ENCODE results near the gene ZBTB7B.
A peak's percentile ranks its signal among the peaks of the same experiment; 100 is the strongest.

Gene ZBTB7B

DNA sequence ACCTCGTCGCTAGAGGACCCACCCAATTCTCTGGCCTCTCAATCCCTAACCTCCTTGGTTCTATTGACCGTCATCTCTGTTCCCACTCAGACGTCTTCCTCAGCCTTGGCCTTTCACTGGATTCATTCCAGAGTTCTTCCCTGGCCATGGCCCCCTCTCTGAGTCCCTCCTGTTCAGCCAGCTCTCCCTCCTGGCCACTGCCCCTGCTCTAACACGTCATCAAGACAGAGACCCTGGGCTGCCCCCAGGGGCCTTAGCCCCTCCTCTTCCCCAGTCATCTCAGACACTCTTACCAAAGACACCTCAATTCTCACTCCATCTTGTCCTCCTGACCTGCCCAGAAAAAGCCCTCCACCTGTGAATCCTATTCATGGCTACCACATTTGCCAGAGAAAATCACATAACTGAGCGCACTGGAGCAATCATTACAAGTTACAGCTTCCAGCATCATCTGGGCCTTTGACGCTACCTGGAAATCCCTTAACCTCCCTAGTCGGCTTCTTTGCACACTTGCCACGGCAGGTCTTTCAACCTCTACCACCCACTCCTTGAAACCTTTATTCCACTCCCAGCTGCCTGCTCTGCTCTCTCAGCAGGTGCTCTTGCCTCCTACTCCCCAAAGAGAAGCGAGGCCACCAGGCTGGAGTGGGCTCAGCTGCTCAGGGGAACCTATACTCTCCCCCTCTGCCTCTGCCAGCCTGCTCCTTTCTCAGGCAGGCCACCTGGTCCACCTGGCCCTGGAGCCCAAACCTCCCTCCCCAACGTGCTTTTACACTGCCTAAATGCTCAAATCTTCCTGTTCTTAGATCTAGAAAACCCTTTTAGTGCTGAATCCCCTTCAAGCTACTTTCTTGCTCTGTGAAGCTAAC is 17.0 kb downstream of the ZBTB7B start:
- Mint-ChIP-seq H3K27ac (peak overlapping the region; percentile 56), H3K27me3 (no peaks in the 10 kb centered on the region), H3K4me3 (no peak overlapping the region), H3K4me1 (ENCODE audit: low read depth) (peaks cover 45% of the 10 kb centered on the region), H3K36me3 (ENCODE audit: low read depth) (peaks cover 40% of the 10 kb centered on the region), H3K9me3 (no peaks in the 10 kb centered on the region)
- no peak for DNase-seq

DNA sequence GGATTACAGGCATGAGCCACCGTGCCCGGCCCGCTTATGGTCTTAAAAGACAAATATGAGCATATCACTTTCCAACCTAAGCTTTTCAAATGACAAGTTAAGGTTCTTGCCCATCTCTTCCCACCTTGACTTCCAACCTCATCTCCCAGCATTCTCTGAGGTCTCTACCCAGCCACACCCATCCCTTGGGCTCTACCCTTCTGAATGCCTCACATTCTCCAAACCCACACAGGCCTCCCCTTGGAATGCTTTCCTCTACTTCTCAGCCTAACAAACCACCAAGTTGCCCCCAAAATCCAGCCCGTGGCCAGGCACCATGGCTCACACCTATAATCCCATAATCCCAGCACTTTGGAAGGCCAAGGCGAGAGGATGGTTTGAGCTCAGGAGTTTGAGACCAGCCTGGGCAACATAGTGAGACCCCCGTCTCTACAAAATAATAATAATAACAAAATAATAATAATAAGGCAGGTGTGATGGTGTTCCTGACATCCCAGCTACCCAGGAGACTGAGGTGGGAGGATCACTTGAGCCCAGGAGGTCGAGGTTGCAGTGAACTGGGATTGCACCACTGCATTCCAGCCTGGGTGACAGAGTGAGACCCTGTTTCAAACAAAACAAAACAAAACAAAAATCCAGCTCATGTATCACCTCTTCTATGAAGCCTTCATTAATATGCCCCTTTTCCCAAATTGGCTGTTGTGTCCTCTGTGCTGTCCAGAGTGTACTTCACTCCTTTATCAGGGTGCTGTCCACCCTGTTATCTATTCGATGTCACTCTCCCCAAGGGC is 19.7 kb downstream of the ZBTB7B start:
- DNase-seq, result no peak
- peaks cover 18% of the 10 kb centered on the region for H3K36me3 Mint-ChIP-seq (ENCODE audit: low read depth)
- H3K27me3 Mint-ChIP-seq, result no peaks in the 10 kb centered on the region
- H3K9me3 Mint-ChIP-seq, result no peaks in the 10 kb centered on the region
- H3K4me1 Mint-ChIP-seq (ENCODE audit: low read depth), result peaks cover 22% of the 10 kb centered on the region
- peak overlapping the region; percentile 1 for H3K4me3 Mint-ChIP-seq
- peak overlapping the region; percentile 18 for H3K27ac Mint-ChIP-seq

DNA sequence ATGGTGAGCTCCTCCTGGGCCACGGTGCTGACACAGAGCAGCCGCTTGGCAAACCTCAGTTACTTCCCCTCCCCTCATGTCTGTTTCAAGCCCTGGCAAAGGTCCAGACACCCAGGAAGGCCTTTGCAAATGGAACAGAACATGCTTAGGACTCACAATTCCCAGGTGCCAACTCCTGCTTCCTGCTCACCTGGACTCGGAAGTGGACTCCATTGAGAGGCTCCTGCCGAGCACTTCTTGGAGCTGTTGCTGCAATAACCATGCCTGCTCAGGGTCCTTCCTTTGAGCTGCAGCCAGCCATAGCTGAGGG is 20.3 kb downstream of the ZBTB7B start:
- peaks cover 18% of the 10 kb centered on the region for H3K4me1 Mint-ChIP-seq (ENCODE audit: low read depth)
- no peaks in the 10 kb centered on the region for H3K27me3 Mint-ChIP-seq
- peaks cover 13% of the 10 kb centered on the region for H3K36me3 Mint-ChIP-seq (ENCODE audit: low read depth)
- no peak overlapping the region for H3K4me3 Mint-ChIP-seq
- DNase-seq, result no peak
- H3K27ac Mint-ChIP-seq, result peak overlapping the region; percentile 18
- H3K9me3 Mint-ChIP-seq, result no peaks in the 10 kb centered on the region

DNA sequence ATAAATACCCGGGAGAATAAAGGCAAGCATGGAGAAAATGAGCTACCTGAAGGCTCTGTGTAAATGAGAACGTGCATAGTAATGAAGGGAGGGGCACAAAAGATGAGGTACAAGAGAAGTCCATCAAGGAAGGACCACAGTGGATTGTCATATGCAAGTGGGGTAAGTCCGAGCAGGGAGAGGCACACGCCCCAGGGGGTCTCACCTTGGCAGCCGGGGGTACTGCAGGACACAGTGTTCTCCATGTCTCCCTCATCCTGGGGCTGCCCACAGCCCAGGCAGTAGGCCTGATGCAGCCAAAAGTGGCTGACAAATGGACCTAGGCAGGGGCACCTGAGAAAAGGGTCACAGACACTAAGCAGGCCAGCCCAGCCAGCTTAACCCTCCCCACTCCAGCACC is 21.0 kb downstream of the ZBTB7B start:
- no peaks in the 10 kb centered on the region for H3K9me3 Mint-ChIP-seq
- H3K27ac Mint-ChIP-seq, result peak overlapping the region; percentile 22
- H3K4me3 Mint-ChIP-seq, result no peak overlapping the region
- H3K27me3 Mint-ChIP-seq, result no peaks in the 10 kb centered on the region
- no peak for DNase-seq
- peaks cover 14% of the 10 kb centered on the region for H3K4me1 Mint-ChIP-seq (ENCODE audit: low read depth)
- peaks cover 12% of the 10 kb centered on the region for H3K36me3 Mint-ChIP-seq (ENCODE audit: low read depth)

DNA sequence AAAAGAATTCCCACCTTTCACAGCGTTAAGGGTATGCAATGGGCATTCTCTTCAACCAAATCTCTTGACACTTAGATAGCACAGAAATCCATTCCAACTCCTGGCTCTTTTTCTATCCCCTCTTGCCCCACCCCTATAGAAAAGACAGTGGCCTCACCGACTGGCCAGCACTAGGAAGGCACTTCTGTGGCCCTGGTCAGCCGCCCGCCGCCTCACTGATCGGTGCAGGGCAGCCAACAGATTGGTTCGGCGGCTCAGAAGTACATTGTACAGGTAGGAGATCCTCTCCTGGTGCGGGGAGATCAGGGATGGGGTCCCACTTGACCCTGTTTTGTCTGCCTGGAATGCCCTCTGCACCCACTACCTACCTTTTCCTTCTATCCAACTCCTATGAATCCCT is 21.7 kb downstream of the ZBTB7B start:
- DNase-seq, result no peak
- peaks cover 8% of the 10 kb centered on the region for H3K4me1 Mint-ChIP-seq (ENCODE audit: low read depth)
- H3K27me3 Mint-ChIP-seq, result no peaks in the 10 kb centered on the region
- H3K36me3 Mint-ChIP-seq (ENCODE audit: low read depth), result peaks cover 5% of the 10 kb centered on the region
- H3K27ac Mint-ChIP-seq, result no peak overlapping the region
- H3K9me3 Mint-ChIP-seq, result no peaks in the 10 kb centered on the region
- H3K4me3 Mint-ChIP-seq, result no peak overlapping the region

DNA sequence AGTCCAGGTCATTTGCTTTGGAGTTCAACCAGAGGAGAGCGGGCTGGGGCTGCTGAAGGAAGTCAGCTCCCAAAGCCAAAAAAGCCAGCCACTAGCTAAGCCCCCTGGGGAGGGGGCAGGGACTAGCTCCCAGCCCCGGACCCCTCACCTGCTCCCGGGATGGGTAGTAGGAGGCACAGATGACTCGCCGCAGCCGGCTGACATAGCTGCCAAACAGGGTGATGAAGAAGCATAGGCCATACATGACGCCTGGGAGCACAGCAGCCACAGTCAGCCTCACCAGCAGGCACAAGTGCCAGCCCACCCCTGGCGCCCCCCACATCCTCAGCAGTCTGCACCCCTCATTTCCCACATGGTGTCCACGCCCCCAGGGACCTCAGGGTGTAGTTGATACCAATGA is 23.6 kb downstream of the ZBTB7B start:
- Mint-ChIP-seq H3K27ac (no peak overlapping the region), H3K36me3 (ENCODE audit: low read depth) (no peaks in the 10 kb centered on the region), H3K4me1 (ENCODE audit: low read depth) (no peaks in the 10 kb centered on the region)

DNA sequence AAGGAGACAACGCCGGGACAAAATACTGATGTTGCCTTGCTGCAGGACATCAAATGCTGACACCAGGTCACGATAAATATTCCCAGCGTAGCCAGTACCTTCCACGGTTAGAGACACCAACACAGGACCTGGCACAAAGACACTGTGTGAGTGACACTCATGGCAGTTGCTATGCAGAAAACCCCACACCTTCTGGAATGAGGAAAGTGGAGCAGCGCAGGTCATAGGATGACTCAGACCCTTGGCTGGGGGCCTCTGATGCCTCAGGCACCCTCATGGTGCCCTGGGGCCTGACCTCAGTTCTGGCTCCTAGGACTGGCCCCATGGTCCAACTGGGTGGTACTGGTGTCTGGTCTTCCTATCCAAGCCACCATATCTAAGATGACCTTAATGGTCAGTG is 24.0 kb downstream of the ZBTB7B start:
- H3K4me3 Mint-ChIP-seq, result no peak overlapping the region
- no peak for DNase-seq
- H3K27me3 Mint-ChIP-seq, result no peaks in the 10 kb centered on the region
- no peaks in the 10 kb centered on the region for H3K4me1 Mint-ChIP-seq (ENCODE audit: low read depth)
- H3K9me3 Mint-ChIP-seq, result no peaks in the 10 kb centered on the region
- no peaks in the 10 kb centered on the region for H3K36me3 Mint-ChIP-seq (ENCODE audit: low read depth)
- H3K27ac Mint-ChIP-seq, result no peak overlapping the region

More for the DNA sequence above, 23.6 kb downstream of the ZBTB7B start:
- DNase-seq, result no peak
- Mint-ChIP-seq H3K27me3 (no peaks in the 10 kb centered on the region), H3K4me3 (no peak overlapping the region), H3K9me3 (no peaks in the 10 kb centered on the region)

DNA sequence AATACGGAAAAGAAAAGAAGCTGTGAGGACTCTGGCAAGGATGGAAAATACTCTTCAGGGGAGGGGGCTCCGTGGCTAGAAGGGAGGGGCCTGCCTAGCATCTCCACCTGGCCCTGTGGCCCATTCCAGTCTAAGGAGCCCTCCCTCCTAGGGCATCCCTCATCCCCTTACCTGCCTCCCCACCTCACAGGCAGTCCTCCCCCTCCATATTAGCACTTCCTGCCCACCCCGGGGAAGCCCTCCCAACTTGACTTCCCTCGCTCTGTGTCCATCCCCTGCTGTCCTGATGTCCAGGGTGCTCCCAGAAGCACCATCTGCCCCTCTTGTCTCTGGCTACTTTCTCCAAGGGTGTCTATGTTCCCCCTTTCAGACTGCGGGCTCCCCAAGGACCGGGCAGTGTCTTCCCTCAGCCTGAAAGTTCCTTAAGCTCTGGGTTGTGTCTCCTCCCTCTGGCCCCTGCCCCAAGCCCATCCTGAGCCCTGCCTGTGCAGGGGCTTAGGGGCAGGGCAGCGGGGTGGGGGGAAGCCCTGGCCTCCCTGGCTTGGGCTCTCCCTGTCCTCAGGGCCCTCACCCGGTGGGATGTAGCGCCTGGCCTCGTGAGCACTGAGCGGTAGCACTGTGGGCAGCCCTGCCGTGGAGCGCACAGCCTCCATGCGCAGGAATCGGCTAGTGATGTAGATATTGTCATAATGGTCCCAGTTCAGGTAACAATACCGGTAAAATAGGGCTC is 27.1 kb downstream of the ZBTB7B start:
- Mint-ChIP-seq H3K9me3 (no peaks in the 10 kb centered on the region), H3K4me1 (ENCODE audit: low read depth) (no peaks in the 10 kb centered on the region), H3K27me3 (no peaks in the 10 kb centered on the region), H3K27ac (no peak overlapping the region), H3K36me3 (ENCODE audit: low read depth) (no peaks in the 10 kb centered on the region), H3K4me3 (no peak overlapping the region)
- no peak for DNase-seq

DNA sequence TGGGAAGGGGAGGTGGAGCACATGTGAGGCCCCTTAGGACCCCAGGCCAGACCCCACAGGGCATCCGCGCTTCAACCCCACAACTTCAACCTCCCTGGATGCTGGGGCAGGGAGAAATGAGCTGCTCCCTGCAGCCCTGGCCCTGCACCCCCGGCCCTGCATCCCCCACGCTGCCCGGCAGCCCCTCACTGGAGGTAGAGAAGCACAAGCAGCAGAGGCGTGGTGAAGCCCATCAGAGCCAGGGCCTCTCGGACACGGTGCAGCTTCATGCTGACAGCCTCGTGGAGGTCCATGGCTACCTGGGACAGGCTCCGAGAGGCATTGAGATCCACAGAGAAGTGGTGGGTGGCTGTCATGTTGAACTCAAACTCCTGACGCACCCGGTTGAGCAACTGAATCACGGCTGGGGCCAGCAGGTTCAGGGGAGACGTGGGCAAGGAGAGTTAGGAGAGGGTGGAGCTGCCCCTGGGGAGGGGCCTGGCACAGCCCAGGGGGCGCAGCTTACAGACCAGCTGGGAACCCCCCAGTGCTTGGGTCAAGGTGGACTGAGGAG is 27.7 kb downstream of the ZBTB7B start:
- H3K36me3 Mint-ChIP-seq (ENCODE audit: low read depth), result no peaks in the 10 kb centered on the region
- no peak overlapping the region for H3K27ac Mint-ChIP-seq
- H3K4me3 Mint-ChIP-seq, result no peak overlapping the region
- no peaks in the 10 kb centered on the region for H3K27me3 Mint-ChIP-seq
- no peaks in the 10 kb centered on the region for H3K9me3 Mint-ChIP-seq
- no peaks in the 10 kb centered on the region for H3K4me1 Mint-ChIP-seq (ENCODE audit: low read depth)
- no peak for DNase-seq

DNA sequence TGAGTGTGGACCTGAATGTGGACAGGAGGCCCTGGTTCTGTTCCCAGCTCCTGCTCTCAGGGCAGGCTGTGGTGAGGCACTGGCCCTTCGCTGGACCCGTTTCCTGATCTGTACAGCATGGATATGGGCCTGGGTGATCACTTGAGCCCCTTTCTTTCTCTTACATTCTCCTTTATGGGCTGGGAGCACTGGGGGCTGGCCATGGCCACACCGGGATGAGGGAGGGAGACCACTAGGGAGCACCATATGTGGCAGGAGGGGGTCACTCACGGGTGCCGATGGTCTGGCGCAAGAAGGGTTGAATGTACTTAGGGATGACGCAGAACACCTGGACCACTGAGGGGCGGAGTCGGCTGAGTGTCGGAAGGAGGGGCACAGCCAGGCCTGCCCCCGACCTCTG is 28.3 kb downstream of the ZBTB7B start:
- Mint-ChIP-seq H3K4me3 (no peak overlapping the region), H3K36me3 (ENCODE audit: low read depth) (no peaks in the 10 kb centered on the region), H3K4me1 (ENCODE audit: low read depth) (no peaks in the 10 kb centered on the region), H3K9me3 (no peaks in the 10 kb centered on the region), H3K27me3 (no peaks in the 10 kb centered on the region), H3K27ac (no peak overlapping the region)
- no peak for DNase-seq

DNA sequence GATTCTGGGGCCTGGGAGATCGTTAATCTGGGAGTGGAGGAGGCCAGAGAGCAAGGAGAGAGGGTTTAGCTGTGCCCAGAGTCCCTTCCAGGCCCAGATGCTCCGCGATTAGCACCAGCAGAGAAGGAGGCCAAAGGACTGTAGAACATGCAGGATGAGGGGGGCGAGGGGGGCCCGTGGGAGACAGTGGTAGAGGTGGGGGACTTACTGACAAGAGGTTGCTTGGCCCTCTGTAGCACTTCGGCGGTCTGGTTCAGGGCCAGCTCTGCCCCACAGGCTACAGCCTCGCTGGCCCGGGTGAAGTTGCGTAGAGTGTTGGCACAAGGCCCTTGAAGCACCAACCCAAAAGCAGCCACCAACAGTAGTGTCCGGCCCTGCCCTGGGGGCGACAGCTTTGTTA is 30.3 kb downstream of the ZBTB7B start:
- H3K4me1 Mint-ChIP-seq (ENCODE audit: low read depth), result no peaks in the 10 kb centered on the region
- no peak overlapping the region for H3K27ac Mint-ChIP-seq
- no peaks in the 10 kb centered on the region for H3K36me3 Mint-ChIP-seq (ENCODE audit: low read depth)
- no peaks in the 10 kb centered on the region for H3K27me3 Mint-ChIP-seq
- no peak overlapping the region for H3K4me3 Mint-ChIP-seq
- no peaks in the 10 kb centered on the region for H3K9me3 Mint-ChIP-seq
- DNase-seq, result no peak

DNA sequence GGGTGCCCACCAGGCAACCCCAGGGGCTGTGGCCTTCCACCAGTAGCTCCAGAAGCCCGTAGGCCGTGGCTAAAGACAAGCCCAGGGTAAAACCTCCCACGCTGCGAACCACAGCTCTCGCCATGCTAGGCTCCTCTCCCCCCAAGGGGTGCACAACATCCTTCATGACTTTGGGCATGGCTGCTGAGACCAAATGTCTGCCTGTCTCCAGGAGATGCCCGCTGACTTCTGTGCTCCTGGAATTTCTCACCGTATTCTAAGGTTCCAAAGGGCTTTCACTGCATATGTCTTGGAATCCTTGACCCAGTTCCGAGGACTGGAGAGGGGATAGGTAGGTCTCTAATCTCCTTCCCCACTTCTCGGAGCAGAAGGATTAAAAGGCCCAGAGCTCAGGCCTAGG is 30.9 kb downstream of the ZBTB7B start, which contains the start of the genes DCST1 and DCST2:
TSS of gene DCST1 (plus strand) at position 301 of the 400 bp plus-strand sequence. CDS start 213 bp downstream, outside the sequence.
TSS of gene DCST2 (minus strand) at position 258 of the 400 bp plus-strand sequence. CDS start at position 178, 80 bp downstream.
- Mint-ChIP-seq H3K27ac (no peak within 1 kb of the TSS), H3K9me3 (no peaks in the 10 kb centered on the region), H3K36me3 (ENCODE audit: low read depth) (no peaks in the 10 kb centered on the region), H3K4me3 (no peak within 1 kb of the TSS), H3K27me3 (peaks cover 1% of the 10 kb centered on the region), H3K4me1 (ENCODE audit: low read depth) (no peaks in the 10 kb centered on the region)
- DNase-seq, result no peak

DNA sequence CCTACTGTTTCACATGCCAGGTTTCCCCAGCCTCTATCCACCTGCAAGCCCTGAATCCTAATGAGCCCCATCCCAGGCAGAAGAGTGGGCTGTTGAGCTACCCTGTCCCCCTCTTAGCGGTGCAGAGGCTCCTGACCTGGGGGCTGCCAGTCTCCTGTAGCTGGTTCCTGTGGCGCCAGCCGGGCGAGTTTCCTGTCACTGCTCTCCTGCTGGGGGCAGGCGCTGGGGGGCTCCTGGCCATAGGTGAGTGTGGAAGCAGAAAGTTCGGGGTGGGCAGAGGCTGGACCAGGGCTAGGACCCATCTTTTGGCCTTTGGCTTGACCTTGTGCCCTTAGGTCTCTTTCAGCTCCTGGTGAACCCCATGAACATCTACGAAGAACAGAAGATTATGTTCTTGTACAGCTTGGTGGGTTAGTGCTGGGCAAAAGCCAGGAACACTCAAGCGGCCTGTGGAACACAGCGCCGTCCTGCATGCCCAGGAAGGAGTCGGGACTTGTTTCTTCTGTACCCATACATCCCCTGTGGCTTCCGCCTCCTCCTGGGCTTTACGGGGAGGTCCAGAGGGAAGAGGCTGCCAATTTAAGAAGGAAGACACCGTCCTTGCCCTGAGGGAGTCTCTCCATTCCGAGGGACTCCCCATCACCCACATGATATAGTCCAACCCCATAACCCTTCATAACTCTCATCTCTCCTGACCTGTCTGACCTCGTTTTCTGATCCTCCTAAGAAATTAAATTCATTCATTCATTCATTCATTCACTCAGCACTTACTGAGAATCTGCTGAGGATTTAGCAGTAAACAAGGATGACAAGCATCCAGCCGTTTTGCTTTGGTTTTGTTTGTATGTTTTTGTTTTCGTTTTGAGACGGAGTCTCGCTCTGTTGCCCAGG is 32.0 kb downstream of the ZBTB7B start:
- DNase-seq, result no peak
- no peaks in the 10 kb centered on the region for H3K9me3 Mint-ChIP-seq
- no peaks in the 10 kb centered on the region for H3K4me1 Mint-ChIP-seq (ENCODE audit: low read depth)
- no peak overlapping the region for H3K4me3 Mint-ChIP-seq
- no peaks in the 10 kb centered on the region for H3K36me3 Mint-ChIP-seq (ENCODE audit: low read depth)
- H3K27me3 Mint-ChIP-seq, result peaks cover 2% of the 10 kb centered on the region
- H3K27ac Mint-ChIP-seq, result no peak overlapping the region

Data from activated T-cell treated with anti-CD3 and anti-CD28 coated beads, Interleukin-2, amount 50 U/mL, for 24 hours (primary cell).